Measurements from ENCODE around the gene NCOA6. TPM values are rescaled to one million over a fixed set of nuclear protein-coding genes. Genes with fewer than 3 reads are reported as not detected.
A peak's percentile ranks its signal among the peaks of the same experiment; 100 is the strongest.

NCOA6 gene
- 34.3 TPM for polyA plus RNA-seq (2013, experiment 1 of 2)
- polyA plus RNA-seq (2013, experiment 2 of 2), result 34.6 TPM

DNA sequence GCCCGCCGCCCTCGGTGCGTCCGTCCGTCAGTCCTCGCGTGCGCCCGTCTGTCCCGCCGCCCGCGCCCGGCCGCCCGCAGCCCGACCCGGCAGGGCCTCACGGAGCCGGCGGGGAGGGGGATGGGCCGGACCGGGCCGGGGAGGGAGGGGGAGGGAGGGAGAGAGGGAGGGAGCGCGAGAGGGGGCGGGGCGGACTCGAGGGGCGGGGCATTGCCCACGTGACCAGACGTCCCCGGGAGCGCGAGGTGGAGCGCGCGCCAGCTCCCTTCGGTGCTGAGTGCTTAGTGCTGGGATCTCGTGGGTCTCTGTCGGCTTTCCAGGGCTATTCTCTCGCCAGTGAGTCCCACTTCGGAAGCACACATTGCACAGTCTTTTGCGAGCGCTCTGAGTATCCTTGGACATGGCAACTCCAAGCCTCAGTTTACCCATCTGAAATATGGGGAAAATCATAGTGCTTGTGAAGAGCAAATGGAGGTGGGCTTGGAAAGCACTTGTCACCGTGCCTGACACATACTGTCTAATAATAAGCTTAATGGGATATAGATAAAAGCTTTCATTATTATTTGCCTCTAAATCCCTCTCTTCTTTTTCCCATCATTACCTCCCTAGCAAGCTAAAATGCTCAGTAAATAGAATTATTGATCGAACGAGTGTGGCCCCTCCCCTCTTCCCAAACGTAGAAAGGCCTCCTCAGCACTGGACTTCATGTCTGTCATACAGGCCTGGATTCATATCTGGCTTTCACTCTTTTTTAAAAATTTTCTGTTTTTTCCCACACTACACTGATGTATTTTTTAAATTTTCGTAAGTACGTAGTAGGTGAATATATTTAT, at the start of gene NCOA6:
TSS of gene NCOA6 (minus strand) at position 122 of the 833 bp plus-strand sequence. CDS start 43,296 bp downstream, outside the sequence.
- peak within 1 kb of the TSS; percentile 47 for H2AK5ac ChIP-seq (ENCODE audit: low read depth, low read length)
- no peak within 1 kb of the TSS for H2BK12ac ChIP-seq (ENCODE audit: low read length)
- peaks cover 0 to 5% of the 10 kb centered on the region in 2 donors for H3K9me3 ChIP-seq (replicated peaks in 1 of 2; ENCODE audit: control insufficient read depth in 2 of 2, insufficient read depth in 1 of 2, low read depth in 1 of 2, low read length in 2 of 2)
- H3K4me3 ChIP-seq (ENCODE audit: low read length in 2 of 2), result peak within 1 kb of the TSS; percentile 85 to 97
- H2BK5ac ChIP-seq (ENCODE audit: low read length), result peak within 1 kb of the TSS; percentile 83
- H4K8ac ChIP-seq (ENCODE audit: low read depth, low read length), result no peak within 1 kb of the TSS
- peak within 1 kb of the TSS; percentile 93 for H3K9ac ChIP-seq (ENCODE audit: low read depth, low read length, poor library complexity)
- H3K4ac ChIP-seq (ENCODE audit: low read length), result no peak within 1 kb of the TSS
- H3K4me2 ChIP-seq (ENCODE audit: insufficient read depth, low read length, poor library complexity, severe bottlenecking), result peak within 1 kb of the TSS; percentile 67
- H3K79me1 ChIP-seq (ENCODE audit: low read depth, low read length), result no peaks in the 10 kb centered on the region
- H3K23ac ChIP-seq (ENCODE audit: low read depth, low read length, poor library complexity), result peak within 1 kb of the TSS; percentile 56
- peak within 1 kb of the TSS; percentile 83 for H2AFZ ChIP-seq (ENCODE audit: low read length)
- no peak within 1 kb of the TSS for H2BK120ac ChIP-seq (ENCODE audit: low read depth, low read length)
- H3K18ac ChIP-seq (ENCODE audit: low read length), result peak within 1 kb of the TSS; percentile 33
- WGBS, 2 donors (ENCODE audit: extremely low coverage in 2 of 2, insufficient read length in 2 of 2, insufficient replicate concordance in 1 of 2), result no CpG with 5 or more reads among the region's 52 CpGs
- H3K27ac ChIP-seq (replicated peaks; ENCODE audit: low read length), result peak within 1 kb of the TSS; percentile 73
- DNase-seq (ENCODE audit: low spot score), result peak; percentile 59
- no peak within 1 kb of the TSS for H4K91ac ChIP-seq (ENCODE audit: low read depth, low read length, poor library complexity)
- peaks cover 1 to 26% of the 10 kb centered on the region in 2 donors for H3K36me3 ChIP-seq (replicated peaks in 1 of 2; ENCODE audit: control insufficient read depth in 2 of 2, insufficient read depth in 2 of 2, low read length in 2 of 2)
- H3K4me1 ChIP-seq (ENCODE audit: control insufficient read depth in 2 of 2, insufficient read depth in 1 of 2, low read depth in 1 of 2, low read length in 2 of 2), result peaks cover 2 to 5% of the 10 kb centered on the region in 2 donors
- H3K27me3 ChIP-seq (ENCODE audit: control insufficient read depth in 3 of 3, insufficient read depth in 3 of 3, low read depth in 1 of 3, low read length in 3 of 3), result no peaks in the 10 kb centered on the region
- H3K14ac ChIP-seq (ENCODE audit: low read length), result no peak within 1 kb of the TSS
- H2BK15ac ChIP-seq (ENCODE audit: low read length), result peak within 1 kb of the TSS; percentile 39

DNA sequence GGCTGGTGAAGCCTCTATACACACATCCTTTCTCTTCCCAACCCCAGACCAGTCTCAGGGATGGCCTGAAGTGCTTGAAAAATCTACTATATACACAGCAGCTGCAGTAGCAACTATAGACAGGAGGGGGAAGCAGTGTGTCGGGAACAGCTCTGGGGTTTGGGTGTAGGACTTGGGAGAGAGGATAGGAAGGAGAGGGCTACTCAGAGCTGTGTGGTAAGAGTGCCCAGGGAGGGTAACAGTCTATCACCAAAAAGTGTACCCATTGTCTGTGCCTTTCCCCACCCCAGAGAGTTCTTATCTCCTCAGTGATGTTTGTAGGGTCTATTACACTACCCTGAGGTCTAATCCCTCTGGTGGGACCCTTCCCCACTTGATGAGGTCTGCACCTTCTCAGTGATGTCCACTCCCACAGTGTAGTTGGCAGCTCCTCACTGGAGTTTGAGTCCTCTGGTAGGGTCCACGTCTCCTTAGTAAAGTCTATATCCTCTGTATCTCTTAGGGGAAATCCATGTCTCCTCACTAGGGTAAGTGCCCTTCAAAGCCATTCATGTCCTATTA, 48.7 kb upstream of the NCOA6 start:
- Histone ChIP-seq H2BK12ac (ENCODE audit: low read length) (no peak overlapping the region), H3K36me3 (replicated peaks in 1 of 2; ENCODE audit: control insufficient read depth in 2 of 2, insufficient read depth in 2 of 2, low read length in 2 of 2) (peaks cover 0 to 14% of the 10 kb centered on the region in 2 donors), H3K18ac (ENCODE audit: low read length) (no peak overlapping the region), H3K4me3 (ENCODE audit: low read length in 2 of 2) (no peak overlapping the region), H2BK120ac (ENCODE audit: low read depth, low read length) (no peak overlapping the region), H2AFZ (ENCODE audit: low read length) (no peak overlapping the region), H3K4me1 (ENCODE audit: control insufficient read depth in 2 of 2, insufficient read depth in 1 of 2, low read depth in 1 of 2, low read length in 2 of 2) (peaks cover 14 to 18% of the 10 kb centered on the region in 2 donors), H3K27me3 (ENCODE audit: control insufficient read depth in 3 of 3, insufficient read depth in 3 of 3, low read depth in 1 of 3, low read length in 3 of 3) (peaks cover 0 to 6% (median 0%) of the 10 kb centered on the region in 3 experiments), H3K4ac (ENCODE audit: low read length) (no peak overlapping the region), H3K4me2 (ENCODE audit: insufficient read depth, low read length, poor library complexity, severe bottlenecking) (no peak overlapping the region), H3K79me1 (ENCODE audit: low read depth, low read length) (no peaks in the 10 kb centered on the region), H3K14ac (ENCODE audit: low read length) (no peak overlapping the region), H4K91ac (ENCODE audit: low read depth, low read length, poor library complexity) (no peak overlapping the region), H2AK5ac (ENCODE audit: low read depth, low read length) (no peak overlapping the region), H3K23ac (ENCODE audit: low read depth, low read length, poor library complexity) (no peak overlapping the region), H3K9me3 (replicated peaks in 1 of 2; ENCODE audit: control insufficient read depth in 2 of 2, insufficient read depth in 1 of 2, low read depth in 1 of 2, low read length in 2 of 2) (no peaks in the 10 kb centered on the region), H2BK15ac (ENCODE audit: low read length) (no peak overlapping the region), H3K9ac (ENCODE audit: low read depth, low read length, poor library complexity) (no peak overlapping the region), H2BK5ac (ENCODE audit: low read length) (no peak overlapping the region), H3K27ac (replicated peaks; ENCODE audit: low read length) (no peak overlapping the region), H4K8ac (ENCODE audit: low read depth, low read length) (no peak overlapping the region)
- DNase-seq (ENCODE audit: low spot score), result peak; percentile 56
- no CpG with 5 or more reads among the region's 2 CpGs for WGBS, 2 donors (ENCODE audit: extremely low coverage in 2 of 2, insufficient read length in 2 of 2, insufficient replicate concordance in 1 of 2)

DNA sequence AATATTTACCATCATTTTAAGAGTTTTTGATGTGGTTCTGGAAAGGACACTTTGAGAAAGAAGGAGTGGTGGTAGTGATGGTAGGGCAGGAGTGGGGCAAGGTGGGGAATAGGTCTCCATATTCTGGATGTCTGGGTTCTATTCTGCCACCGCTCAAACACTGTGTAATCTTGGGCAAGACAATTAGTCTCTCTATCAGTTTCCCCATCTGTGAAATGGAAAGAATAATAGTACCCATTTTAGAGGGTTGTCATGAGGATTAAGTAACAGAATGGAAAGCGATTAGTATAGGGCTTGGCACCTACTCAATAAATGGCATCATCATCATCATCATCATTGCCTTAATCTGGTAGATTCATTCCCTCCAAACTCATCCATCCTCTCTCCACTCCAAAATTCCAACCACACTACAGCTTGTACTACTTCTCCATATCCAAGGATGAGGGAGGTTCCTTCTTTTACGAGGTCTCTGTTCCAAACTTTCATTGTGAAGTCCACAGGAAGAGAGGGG, 48.2 kb upstream of the NCOA6 start:
- Histone ChIP-seq H3K4ac (ENCODE audit: low read length) (no peak overlapping the region), H3K9me3 (replicated peaks in 1 of 2; ENCODE audit: control insufficient read depth in 2 of 2, insufficient read depth in 1 of 2, low read depth in 1 of 2, low read length in 2 of 2) (no peaks in the 10 kb centered on the region), H2BK12ac (ENCODE audit: low read length) (no peak overlapping the region), H3K23ac (ENCODE audit: low read depth, low read length, poor library complexity) (no peak overlapping the region), H3K4me3 (ENCODE audit: low read length in 2 of 2) (peak overlapping the region in 1 of 2 donors; percentile 70), H2BK5ac (ENCODE audit: low read length) (no peak overlapping the region), H3K79me1 (ENCODE audit: low read depth, low read length) (no peaks in the 10 kb centered on the region), H3K27ac (replicated peaks; ENCODE audit: low read length) (no peak overlapping the region), H2AK5ac (ENCODE audit: low read depth, low read length) (no peak overlapping the region), H2BK120ac (ENCODE audit: low read depth, low read length) (no peak overlapping the region), H3K4me2 (ENCODE audit: insufficient read depth, low read length, poor library complexity, severe bottlenecking) (no peak overlapping the region), H4K91ac (ENCODE audit: low read depth, low read length, poor library complexity) (no peak overlapping the region), H2BK15ac (ENCODE audit: low read length) (no peak overlapping the region), H3K18ac (ENCODE audit: low read length) (no peak overlapping the region), H3K14ac (ENCODE audit: low read length) (no peak overlapping the region), H3K9ac (ENCODE audit: low read depth, low read length, poor library complexity) (no peak overlapping the region), H3K4me1 (ENCODE audit: control insufficient read depth in 2 of 2, insufficient read depth in 1 of 2, low read depth in 1 of 2, low read length in 2 of 2) (peaks cover 14 to 18% of the 10 kb centered on the region in 2 donors), H3K27me3 (ENCODE audit: control insufficient read depth in 3 of 3, insufficient read depth in 3 of 3, low read depth in 1 of 3, low read length in 3 of 3) (peaks cover 0 to 6% (median 0%) of the 10 kb centered on the region in 3 experiments), H2AFZ (ENCODE audit: low read length) (peak overlapping the region; percentile 97), H3K36me3 (replicated peaks in 1 of 2; ENCODE audit: control insufficient read depth in 2 of 2, insufficient read depth in 2 of 2, low read length in 2 of 2) (peaks cover 0 to 15% of the 10 kb centered on the region in 2 donors), H4K8ac (ENCODE audit: low read depth, low read length) (no peak overlapping the region)
- DNase-seq (ENCODE audit: low spot score), result no peak
- WGBS, 2 donors (ENCODE audit: extremely low coverage in 2 of 2, insufficient read length in 2 of 2, insufficient replicate concordance in 1 of 2), result no CpG with 5 or more reads among the region's 3 CpGs
